Liver (tissue), 3 donors: ENCODE results near the gene CTNNA2.

ENCODE experiments used
- ATF3 ChIP-seq: IDR thresholded peaks from 2 replicates; pipeline ENCODE4 v1.6.1; 2016; ENCODE audit warnings: antibody characterized with exemption
- GABPA ChIP-seq, 2 donors: IDR thresholded peaks in 1 of 2; conservative IDR thresholded peaks in 1 of 2; 2 replicates each; pipeline ENCODE4 v1.6.1; 2016; ENCODE audit warnings: antibody characterized with exemption in 2 of 2, mild to moderate bottlenecking in 1 of 2, moderate library complexity in 1 of 2
- HNF4G ChIP-seq: IDR thresholded peaks from 2 replicates; pipeline ENCODE4 v1.6.1; 2016; ENCODE audit warnings: antibody characterized with exemption
- MAX ChIP-seq: IDR thresholded peaks from 2 replicates; pipeline ENCODE4 v1.6.1; 2016; ENCODE audit warnings: antibody characterized with exemption
- RAD21 ChIP-seq, 2 donors: IDR thresholded peaks; 2 replicates each; pipeline ENCODE4 v1.6.1; 2016; ENCODE audit warnings: antibody characterized with exemption in 2 of 2, mild to moderate bottlenecking in 2 of 2
- RXRA ChIP-seq, 2 donors: IDR thresholded peaks; 2 replicates each; pipeline ENCODE4 v1.6.1; 2017 to 2018; ENCODE audit warnings: antibody characterized with exemption in 2 of 2, mild to moderate bottlenecking in 1 of 2
- TAF1 ChIP-seq: conservative IDR thresholded peaks from 2 replicates; pipeline ENCODE4 v1.6.1; 2016; ENCODE audit warnings: antibody characterized with exemption, mild to moderate bottlenecking
- YY1 ChIP-seq: IDR thresholded peaks from 2 replicates; pipeline ENCODE4 v1.6.1; 2016; ENCODE audit warnings: antibody characterized with exemption, mild to moderate bottlenecking
- ZBTB33 ChIP-seq: IDR thresholded peaks from 2 replicates; pipeline ENCODE4 v1.6.1; 2016; ENCODE audit warnings: antibody characterized with exemption
- TF ChIP-seq, protein P1 (sequence below): fragments of 150-350 bp; IDR thresholded peaks from 2 replicates; pipeline ENCODE4 v1.5.1; 2017; ENCODE audit warnings: improper control_type of control experiment, low read depth, low read length; ENCODE audit not compliant: missing input control
- donor health status: healthy.
- donor health status: healthy.

DNA sequence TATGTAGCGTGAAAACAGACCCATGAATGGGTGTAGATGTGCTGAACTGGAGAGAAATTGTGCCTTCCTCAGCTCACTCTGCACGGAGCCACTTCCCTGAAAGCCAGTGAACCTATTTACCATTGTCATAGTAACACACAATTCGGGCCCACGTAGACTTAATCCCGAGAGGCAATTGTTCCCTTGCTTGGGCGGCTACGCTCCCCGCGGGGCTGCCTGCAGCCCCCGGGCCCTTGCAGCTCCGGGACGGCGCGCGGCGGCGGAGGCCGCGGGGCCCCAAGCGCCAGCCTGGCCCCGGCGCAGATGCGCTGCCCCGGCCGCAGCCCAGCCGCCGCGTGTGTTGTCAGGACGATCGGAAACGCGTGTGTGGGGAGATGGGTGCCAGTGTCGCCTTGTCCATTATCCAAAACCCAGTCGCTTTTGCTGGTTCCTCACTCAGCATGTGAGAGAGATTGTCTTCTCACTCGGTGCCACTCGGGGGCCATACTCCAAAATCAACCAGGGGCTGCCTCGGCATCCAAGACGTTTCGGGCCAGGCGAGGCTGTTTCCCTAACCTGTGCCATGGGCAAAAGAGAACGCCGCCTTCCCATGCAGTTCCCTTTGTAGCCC, 809.6 kb downstream of the CTNNA2 start:
- TF ChIP-seq ATF3 (no peak), TAF1 (no peak), GABPA (IDR thresholded peaks at IDR 0.05 in 1 of 2, conservative IDR thresholded peaks at IDR 0.05 in 1 of 2) (no peak), ZBTB33 (no peak), HNF4G (no peak), YY1 (no peak), RXRA (IDR thresholded peaks at IDR 0.05) (no peak), RAD21 (IDR thresholded peaks at IDR 0.05) (no peak), MAX (no peak)
- TF ChIP-seq, protein P1, sequence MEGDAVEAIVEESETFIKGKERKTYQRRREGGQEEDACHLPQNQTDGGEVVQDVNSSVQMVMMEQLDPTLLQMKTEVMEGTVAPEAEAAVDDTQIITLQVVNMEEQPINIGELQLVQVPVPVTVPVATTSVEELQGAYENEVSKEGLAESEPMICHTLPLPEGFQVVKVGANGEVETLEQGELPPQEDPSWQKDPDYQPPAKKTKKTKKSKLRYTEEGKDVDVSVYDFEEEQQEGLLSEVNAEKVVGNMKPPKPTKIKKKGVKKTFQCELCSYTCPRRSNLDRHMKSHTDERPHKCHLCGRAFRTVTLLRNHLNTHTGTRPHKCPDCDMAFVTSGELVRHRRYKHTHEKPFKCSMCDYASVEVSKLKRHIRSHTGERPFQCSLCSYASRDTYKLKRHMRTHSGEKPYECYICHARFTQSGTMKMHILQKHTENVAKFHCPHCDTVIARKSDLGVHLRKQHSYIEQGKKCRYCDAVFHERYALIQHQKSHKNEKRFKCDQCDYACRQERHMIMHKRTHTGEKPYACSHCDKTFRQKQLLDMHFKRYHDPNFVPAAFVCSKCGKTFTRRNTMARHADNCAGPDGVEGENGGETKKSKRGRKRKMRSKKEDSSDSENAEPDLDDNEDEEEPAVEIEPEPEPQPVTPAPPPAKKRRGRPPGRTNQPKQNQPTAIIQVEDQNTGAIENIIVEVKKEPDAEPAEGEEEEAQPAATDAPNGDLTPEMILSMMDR, result no peak
